Measurements from ENCODE around the gene ANO3. TPM values are rescaled to one million over a fixed set of nuclear protein-coding genes. Genes with fewer than 3 reads are reported as not detected.
"Not testable (repeated sequence)": the region's sequence is repeated elsewhere in the genome, so short reads cannot be mapped to it uniquely, and the experiment has no call there.

Gene ANO3
- total RNA-seq, 1 experiment from 2014 or later, result not detected

DNA sequence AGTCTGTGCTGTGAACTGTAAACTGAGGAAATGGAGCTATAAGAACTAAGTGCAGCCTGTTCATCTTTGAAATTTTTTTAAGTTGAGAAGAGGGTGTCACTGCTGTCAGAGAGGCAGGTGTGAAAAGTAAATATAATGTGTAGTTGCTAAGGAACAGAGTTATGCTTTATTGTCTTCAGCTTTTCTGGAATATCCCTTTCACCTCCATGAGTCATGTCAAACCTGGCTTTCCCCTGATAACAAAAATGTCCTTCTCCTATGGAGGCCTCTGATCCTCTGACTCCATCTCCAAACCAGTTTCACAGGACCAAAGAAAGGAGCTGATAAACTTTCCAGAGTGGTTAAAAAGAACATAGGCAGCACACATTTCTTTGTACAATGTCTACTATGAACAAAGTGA is 252.9 kb downstream of the ANO3 start:
- Histone ChIP-seq H3F3A (ENCODE audit: insufficient read depth, low read depth) (peaks cover 30% of the 10 kb centered on the region), H3K27ac (peak overlapping the region; percentile 33; the same call in 1 of the 2 replicates), H3K4me2 (peak overlapping the region; percentile 39), H3K9me2 (ENCODE audit: insufficient read depth) (no peaks in the 10 kb centered on the region), H3K79me2 (ENCODE audit: low read depth) (no peaks in the 10 kb centered on the region), H3K4me1 (replicated peaks; ENCODE audit: insufficient read depth) (peaks cover 43% of the 10 kb centered on the region), H2AFZ (no peak overlapping the region), H3K27me3 (ENCODE audit: insufficient read depth, low read depth) (no peaks in the 10 kb centered on the region), H4K20me1 (ENCODE audit: insufficient read depth) (no peaks in the 10 kb centered on the region), H3K36me3 (ENCODE audit: low read depth) (no peaks in the 10 kb centered on the region), H3K9me3 (ENCODE audit: insufficient read depth, low read depth) (no peaks in the 10 kb centered on the region), H3K4me3 (no peak overlapping the region)
- intact Hi-C loops (cut with micrococcal nuclease; ENCODE audit: unreplicated experiment), result loop anchor here (2.0 to 5.0 kb wide), 2 partner anchors 28 to 37 kb away; no protein-coding TSS in a partner anchor
- TF ChIP-seq EZH2 (IDR thresholded peaks at IDR 0.05; ENCODE audit: low read depth), result no peak
- TF ChIP-seq, protein P1, sequence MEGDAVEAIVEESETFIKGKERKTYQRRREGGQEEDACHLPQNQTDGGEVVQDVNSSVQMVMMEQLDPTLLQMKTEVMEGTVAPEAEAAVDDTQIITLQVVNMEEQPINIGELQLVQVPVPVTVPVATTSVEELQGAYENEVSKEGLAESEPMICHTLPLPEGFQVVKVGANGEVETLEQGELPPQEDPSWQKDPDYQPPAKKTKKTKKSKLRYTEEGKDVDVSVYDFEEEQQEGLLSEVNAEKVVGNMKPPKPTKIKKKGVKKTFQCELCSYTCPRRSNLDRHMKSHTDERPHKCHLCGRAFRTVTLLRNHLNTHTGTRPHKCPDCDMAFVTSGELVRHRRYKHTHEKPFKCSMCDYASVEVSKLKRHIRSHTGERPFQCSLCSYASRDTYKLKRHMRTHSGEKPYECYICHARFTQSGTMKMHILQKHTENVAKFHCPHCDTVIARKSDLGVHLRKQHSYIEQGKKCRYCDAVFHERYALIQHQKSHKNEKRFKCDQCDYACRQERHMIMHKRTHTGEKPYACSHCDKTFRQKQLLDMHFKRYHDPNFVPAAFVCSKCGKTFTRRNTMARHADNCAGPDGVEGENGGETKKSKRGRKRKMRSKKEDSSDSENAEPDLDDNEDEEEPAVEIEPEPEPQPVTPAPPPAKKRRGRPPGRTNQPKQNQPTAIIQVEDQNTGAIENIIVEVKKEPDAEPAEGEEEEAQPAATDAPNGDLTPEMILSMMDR (conservative IDR thresholded peaks at IDR 0.05), result no peak
- peak; percentile 32 to 88 for DNase-seq
- POLR2A ChIA-PET (ENCODE audit: unreplicated experiment), result interaction anchor here (0.6 kb wide), 1 partner anchor 12 kb away, joined by 5 read pairs; no protein-coding TSS in a partner anchor
- CTCF ChIA-PET, result interaction anchor here (1.0 kb wide), 1 partner anchor 13 kb away, joined by 3 read pairs; the partner anchor contains the start of gene MUC15
- BruUV-seq (replicated peaks), result no TSS peak

DNA sequence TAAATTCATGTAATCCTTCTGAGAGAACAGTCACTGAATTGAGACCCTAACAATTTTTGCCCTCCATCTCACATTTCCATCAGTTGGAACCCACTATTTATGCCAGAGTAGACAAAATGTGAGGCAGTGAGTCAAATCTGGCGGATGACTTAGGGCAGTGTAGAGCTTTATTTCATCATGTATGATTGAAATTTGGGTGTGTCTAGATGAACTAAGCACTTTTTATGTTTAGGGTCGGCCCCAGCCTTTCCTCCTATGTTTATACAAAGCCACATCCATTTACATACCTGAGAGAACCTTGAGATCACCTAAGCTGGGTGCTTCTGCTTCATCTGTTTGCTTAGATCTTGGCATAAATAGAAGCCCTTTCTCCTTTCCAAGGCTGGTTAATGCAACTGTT is 255.1 kb downstream of the ANO3 start:
- no peak overlapping the region for H2AFZ ChIP-seq
- H3K9me3 ChIP-seq (ENCODE audit: insufficient read depth, low read depth), result no peaks in the 10 kb centered on the region
- no peaks in the 10 kb centered on the region for H3K36me3 ChIP-seq (ENCODE audit: low read depth)
- peaks cover 30% of the 10 kb centered on the region for H3K4me1 ChIP-seq (replicated peaks; ENCODE audit: insufficient read depth)
- DNase-seq, result no peak
- no peak overlapping the region for H3K4me3 ChIP-seq
- H3K9me2 ChIP-seq (ENCODE audit: insufficient read depth), result no peaks in the 10 kb centered on the region
- ChIA-PET POLR2A (ENCODE audit: unreplicated experiment) (no interaction called here), CTCF (no interaction called here)
- H3K27ac ChIP-seq, result no peak overlapping the region
- TF ChIP-seq, protein P1 (conservative IDR thresholded peaks at IDR 0.05), result no peak
- TF ChIP-seq EZH2 (IDR thresholded peaks at IDR 0.05; ENCODE audit: low read depth), result no peak
- no peak overlapping the region for H3K4me2 ChIP-seq
- intact Hi-C loops (cut with micrococcal nuclease; ENCODE audit: unreplicated experiment), result no loop called here
- no peaks in the 10 kb centered on the region for H3K27me3 ChIP-seq (ENCODE audit: insufficient read depth, low read depth)
- peaks cover 18% of the 10 kb centered on the region for H3F3A ChIP-seq (ENCODE audit: insufficient read depth, low read depth)
- H3K79me2 ChIP-seq (ENCODE audit: low read depth), result no peaks in the 10 kb centered on the region
- no peaks in the 10 kb centered on the region for H4K20me1 ChIP-seq (ENCODE audit: insufficient read depth)
- BruUV-seq (replicated peaks), result no TSS peak

DNA sequence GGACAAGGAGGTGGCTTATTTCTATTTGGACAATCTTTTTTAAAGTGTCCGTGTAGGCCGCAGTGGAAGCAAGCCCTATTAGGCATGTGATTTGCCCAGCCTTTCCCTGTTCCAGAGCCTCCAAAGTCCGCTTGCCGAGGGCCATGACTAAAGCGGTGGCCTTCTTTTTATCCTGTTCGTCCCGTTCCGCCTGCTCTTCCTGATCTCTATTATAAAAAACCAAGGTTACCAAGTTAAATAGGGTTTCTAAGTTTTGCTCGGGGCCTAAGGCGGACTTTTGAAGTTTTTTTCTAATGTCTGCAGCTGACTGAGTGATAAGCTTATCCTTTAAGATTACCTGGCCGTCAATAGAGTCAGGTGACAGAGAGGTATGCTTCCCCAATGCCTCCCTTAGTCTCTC is 261.8 kb downstream of the ANO3 start:
- CTCF ChIA-PET, result no interaction called here
- TF ChIP-seq EZH2 (IDR thresholded peaks at IDR 0.05; ENCODE audit: low read depth), result no peak
- TF ChIP-seq, protein P1 (conservative IDR thresholded peaks at IDR 0.05), result no peak
- intact Hi-C loops (cut with micrococcal nuclease; ENCODE audit: unreplicated experiment), result no loop called here

GRCh38 chr11:26595207-26595865 is 263.4 kb downstream of the ANO3 start:
- H3K9me2 ChIP-seq (ENCODE audit: insufficient read depth); H3K4me1 ChIP-seq (replicated peaks; ENCODE audit: insufficient read depth); H4K20me1 ChIP-seq (ENCODE audit: insufficient read depth); POLR2A ChIA-PET (ENCODE audit: unreplicated experiment); H2AFZ ChIP-seq; H3K4me2 ChIP-seq; H3K27ac ChIP-seq; H3K4me3 ChIP-seq; CTCF ChIA-PET; H3K36me3 ChIP-seq (ENCODE audit: low read depth); H3F3A ChIP-seq (ENCODE audit: insufficient read depth, low read depth); intact Hi-C loops (cut with micrococcal nuclease; ENCODE audit: unreplicated experiment); H3K79me2 ChIP-seq (ENCODE audit: low read depth); H3K27me3 ChIP-seq (ENCODE audit: insufficient read depth, low read depth); BruUV-seq (replicated peaks); H3K9me3 ChIP-seq (ENCODE audit: insufficient read depth, low read depth); DNase-seq: not testable (repeated sequence)

More for the DNA sequence above, 261.8 kb downstream of the ANO3 start:
- Histone ChIP-seq H3K36me3 (ENCODE audit: low read depth) (no peaks in the 10 kb centered on the region), H3K4me3 (no peak overlapping the region), H3K79me2 (ENCODE audit: low read depth) (no peaks in the 10 kb centered on the region), H3K9me3 (ENCODE audit: insufficient read depth, low read depth) (no peaks in the 10 kb centered on the region), H4K20me1 (ENCODE audit: insufficient read depth) (no peaks in the 10 kb centered on the region), H3K9me2 (ENCODE audit: insufficient read depth) (no peaks in the 10 kb centered on the region), H2AFZ (no peak overlapping the region), H3K4me2 (no peak overlapping the region), H3K27me3 (ENCODE audit: insufficient read depth, low read depth) (no peaks in the 10 kb centered on the region), H3K4me1 (replicated peaks; ENCODE audit: insufficient read depth) (no peaks in the 10 kb centered on the region), H3K27ac (no peak overlapping the region), H3F3A (ENCODE audit: insufficient read depth, low read depth) (no peaks in the 10 kb centered on the region)
- no TSS peak for BruUV-seq (replicated peaks)
- POLR2A ChIA-PET (ENCODE audit: unreplicated experiment), result no interaction called here
- no peak for DNase-seq

DNA sequence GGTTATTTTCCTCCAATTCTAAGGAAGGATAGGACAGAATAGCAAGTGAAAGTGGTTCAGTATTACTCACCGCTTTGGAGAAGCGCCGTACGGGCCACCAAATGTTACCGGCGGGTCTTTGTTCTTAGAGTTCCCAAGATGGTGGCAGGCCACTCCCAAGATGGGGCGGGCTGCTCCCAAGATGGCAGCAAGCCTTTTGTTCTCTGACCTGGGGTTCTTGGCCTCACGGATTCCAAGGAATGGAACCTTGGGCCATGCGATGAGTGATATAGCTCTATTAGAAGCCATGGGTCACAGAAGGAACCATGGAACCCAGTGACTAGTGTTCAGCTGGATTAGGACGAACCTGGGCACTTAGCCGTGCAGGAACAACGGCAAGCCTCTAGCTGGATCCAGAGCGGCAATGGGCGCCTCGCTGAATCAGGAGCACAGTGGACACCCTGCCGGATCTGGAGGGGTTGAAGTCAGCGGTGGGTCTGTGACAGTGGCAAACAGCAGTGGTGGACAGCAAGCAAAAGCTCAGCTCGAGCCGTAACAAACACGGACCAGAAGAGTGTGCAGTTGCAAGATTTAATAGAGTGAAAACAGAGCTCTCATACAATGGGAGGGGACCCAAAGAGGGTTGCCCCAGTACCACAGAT is 265.2 kb downstream of the ANO3 start:
- H3K27ac ChIP-seq; CTCF ChIA-PET; H3K36me3 ChIP-seq (ENCODE audit: low read depth); H3K27me3 ChIP-seq (ENCODE audit: insufficient read depth, low read depth); POLR2A ChIA-PET (ENCODE audit: unreplicated experiment); BruUV-seq (replicated peaks); DNase-seq; H3K4me1 ChIP-seq (replicated peaks; ENCODE audit: insufficient read depth); H2AFZ ChIP-seq; H3K79me2 ChIP-seq (ENCODE audit: low read depth); H3K9me2 ChIP-seq (ENCODE audit: insufficient read depth); H3F3A ChIP-seq (ENCODE audit: insufficient read depth, low read depth); H3K9me3 ChIP-seq (ENCODE audit: insufficient read depth, low read depth); H3K4me3 ChIP-seq; H4K20me1 ChIP-seq (ENCODE audit: insufficient read depth); H3K4me2 ChIP-seq: not testable (repeated sequence)
- intact Hi-C loops (cut with micrococcal nuclease; ENCODE audit: unreplicated experiment), result loop anchor here (2.0 kb wide), 1 partner anchor 62 kb away; no protein-coding TSS in a partner anchor

Data from PC-9 (cell line).